ENCODE data around the gene CA10.

Gene CA10

DNA sequence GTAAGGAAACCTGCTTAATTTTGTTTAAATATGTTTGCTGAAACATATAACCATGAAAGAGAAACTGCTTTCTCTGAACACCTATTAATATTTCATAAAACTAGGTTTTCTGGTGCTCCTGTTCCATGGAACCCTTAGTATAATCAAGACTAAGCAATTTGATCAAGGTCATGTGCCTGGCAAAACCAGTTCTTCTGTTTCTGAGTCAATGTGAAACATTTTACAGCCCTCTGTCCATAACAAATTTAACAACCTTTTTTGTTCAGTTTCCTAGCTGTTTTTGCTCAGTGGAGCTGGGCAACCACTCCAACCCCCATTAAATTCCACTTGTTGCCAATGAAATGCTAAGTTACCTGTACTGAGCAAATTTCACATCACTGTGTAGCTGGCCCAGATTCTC is 344.0 kb downstream of the CA10 start:
- Histone ChIP-seq H3K4me1 (ENCODE audit: control insufficient read depth, insufficient read depth, low read length) (no peaks in the 10 kb centered on the region), H3K36me3 (ENCODE audit: control insufficient read depth, insufficient read depth, low read length) (no peaks in the 10 kb centered on the region), H3K4me3 (ENCODE audit: low read length) (no peak overlapping the region), H3K9ac (ENCODE audit: low read length) (no peak overlapping the region), H3K27ac (ENCODE audit: low read depth, low read length) (no peak overlapping the region), H3K27me3 (ENCODE audit: control insufficient read depth, insufficient read depth, low read length) (no peaks in the 10 kb centered on the region)

DNA sequence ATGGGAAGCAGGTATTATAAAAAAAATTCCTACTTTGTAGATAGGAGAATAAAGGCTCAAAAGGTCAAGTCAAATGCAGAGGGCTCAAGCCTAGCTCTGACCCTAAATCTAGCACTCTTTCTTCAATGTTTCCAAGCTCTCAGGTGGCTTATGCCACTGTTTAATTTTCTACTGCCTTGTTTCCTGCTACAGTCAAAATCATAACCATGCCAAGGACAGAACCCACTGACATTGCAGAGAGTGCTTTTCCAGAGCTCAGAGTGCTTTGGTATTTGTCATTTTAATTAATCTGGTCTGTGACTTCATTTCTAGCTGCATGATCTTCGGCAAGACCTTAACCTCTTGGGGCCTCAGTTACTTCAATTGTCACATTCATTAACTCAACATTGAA is 344.7 kb downstream of the CA10 start:
- no peak overlapping the region for H3K9ac ChIP-seq (ENCODE audit: low read length)
- H3K27ac ChIP-seq (ENCODE audit: low read depth, low read length) = no peak overlapping the region
- no peaks in the 10 kb centered on the region for H3K36me3 ChIP-seq (ENCODE audit: control insufficient read depth, insufficient read depth, low read length)
- no peak overlapping the region for H3K4me3 ChIP-seq (ENCODE audit: low read length)
- H3K4me1 ChIP-seq (ENCODE audit: control insufficient read depth, insufficient read depth, low read length) = no peaks in the 10 kb centered on the region
- no peaks in the 10 kb centered on the region for H3K27me3 ChIP-seq (ENCODE audit: control insufficient read depth, insufficient read depth, low read length)

DNA sequence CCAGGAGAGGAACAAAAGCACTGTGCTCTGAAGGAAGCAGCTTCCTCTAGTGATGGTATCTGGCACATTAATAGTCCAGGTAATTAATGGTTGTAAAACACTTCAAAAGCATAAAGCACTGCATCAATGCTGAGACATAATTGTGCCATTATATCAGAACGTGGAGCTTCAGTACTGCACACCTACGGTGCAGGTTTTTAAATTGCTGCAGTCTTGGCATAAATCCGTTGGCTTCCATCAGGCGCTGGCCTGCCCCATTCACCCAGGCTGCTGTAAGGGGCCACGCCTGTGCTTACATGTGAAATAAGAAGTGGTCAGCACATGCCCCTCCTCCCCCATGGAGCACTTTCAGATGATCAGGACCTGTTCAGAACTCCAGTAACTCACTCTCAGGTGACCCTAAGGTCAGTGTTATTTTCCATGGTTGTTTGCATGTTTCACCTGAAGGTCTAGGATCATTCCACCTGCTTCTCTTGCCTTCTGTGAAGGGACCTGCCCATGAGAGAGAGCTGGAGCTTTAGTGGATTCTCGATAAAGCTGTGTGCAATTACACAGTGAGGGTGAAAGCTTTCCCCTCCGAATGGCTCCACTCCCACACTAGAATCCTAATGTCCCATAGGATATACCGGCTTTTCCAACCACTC is 345.3 kb downstream of the CA10 start:
- Histone ChIP-seq H3K4me3 (ENCODE audit: low read length) (no peak overlapping the region), H3K4me1 (ENCODE audit: control insufficient read depth, insufficient read depth, low read length) (no peaks in the 10 kb centered on the region), H3K36me3 (ENCODE audit: control insufficient read depth, insufficient read depth, low read length) (no peaks in the 10 kb centered on the region), H3K9ac (ENCODE audit: low read length) (no peak overlapping the region), H3K27ac (ENCODE audit: low read depth, low read length) (no peak overlapping the region), H3K27me3 (ENCODE audit: control insufficient read depth, insufficient read depth, low read length) (no peaks in the 10 kb centered on the region)

DNA sequence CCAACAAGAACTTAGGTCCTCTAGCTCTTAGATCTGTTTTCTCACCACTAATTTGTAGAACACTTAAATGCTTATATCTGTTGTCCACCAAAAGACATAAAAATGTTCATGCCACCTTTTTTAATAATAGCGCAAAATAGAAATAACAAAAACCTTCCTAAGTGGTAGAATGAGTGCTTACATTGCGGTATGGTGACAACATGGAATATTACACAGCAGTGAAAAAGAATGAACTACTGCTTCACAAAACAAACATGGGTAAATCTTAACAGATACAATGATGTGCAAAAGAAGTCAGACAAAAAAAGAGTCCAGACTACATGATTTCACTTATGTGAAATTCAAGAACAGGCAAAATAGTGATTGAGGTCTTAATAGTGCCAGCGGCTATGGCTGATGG is 351.1 kb downstream of the CA10 start:
- no peaks in the 10 kb centered on the region for H3K27me3 ChIP-seq (ENCODE audit: control insufficient read depth, insufficient read depth, low read length)
- H3K36me3 ChIP-seq (ENCODE audit: control insufficient read depth, insufficient read depth, low read length) = no peaks in the 10 kb centered on the region
- H3K9ac ChIP-seq (ENCODE audit: low read length) = no peak overlapping the region
- H3K4me3 ChIP-seq (ENCODE audit: low read length) = no peak overlapping the region
- H3K27ac ChIP-seq (ENCODE audit: low read depth, low read length) = no peak overlapping the region
- H3K4me1 ChIP-seq (ENCODE audit: control insufficient read depth, insufficient read depth, low read length) = no peaks in the 10 kb centered on the region

DNA sequence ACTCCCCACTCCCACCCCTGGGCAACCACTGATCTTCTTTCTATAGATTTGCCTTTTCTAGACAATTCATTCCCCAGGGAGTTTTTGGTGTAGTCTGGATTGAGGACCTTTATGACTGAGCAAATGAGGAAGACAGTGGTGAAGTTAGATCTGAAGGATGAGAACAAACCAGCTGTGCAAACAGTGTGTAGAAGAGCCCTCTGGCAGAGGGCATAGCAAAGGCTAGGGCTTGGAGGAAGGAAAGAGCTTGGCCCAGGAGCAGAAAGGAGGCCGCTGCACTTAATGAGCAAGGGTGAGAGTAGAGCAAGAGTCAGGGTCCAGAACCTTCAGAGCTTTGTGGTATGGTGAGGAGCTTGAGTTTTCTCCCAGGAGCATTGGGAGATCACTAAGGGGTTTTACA is 352.7 kb downstream of the CA10 start:
- no peaks in the 10 kb centered on the region for H3K36me3 ChIP-seq (ENCODE audit: control insufficient read depth, insufficient read depth, low read length)
- H3K4me3 ChIP-seq (ENCODE audit: low read length) = no peak overlapping the region
- no peak overlapping the region for H3K9ac ChIP-seq (ENCODE audit: low read length)
- H3K4me1 ChIP-seq (ENCODE audit: control insufficient read depth, insufficient read depth, low read length) = no peaks in the 10 kb centered on the region
- no peaks in the 10 kb centered on the region for H3K27me3 ChIP-seq (ENCODE audit: control insufficient read depth, insufficient read depth, low read length)
- no peak overlapping the region for H3K27ac ChIP-seq (ENCODE audit: low read depth, low read length)

DNA sequence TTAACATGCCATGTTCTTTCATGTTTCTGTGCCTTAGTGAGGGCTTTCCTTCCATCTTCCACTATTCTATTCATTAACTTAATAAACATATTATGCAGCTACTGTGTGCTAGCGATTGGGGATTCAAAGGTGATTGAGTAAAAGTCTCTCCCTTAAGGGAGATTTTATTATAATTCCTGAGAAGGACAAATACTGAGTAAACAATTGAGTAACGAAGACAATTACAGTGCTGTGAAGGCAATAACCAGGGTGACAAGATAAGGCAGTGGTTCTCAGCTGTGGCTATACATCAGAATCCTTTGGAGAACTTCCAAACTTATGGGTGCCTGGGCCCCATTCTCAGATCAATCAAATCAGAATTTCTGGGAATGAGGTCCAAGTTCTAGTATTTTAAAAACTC is 353.3 kb downstream of the CA10 start:
- no peaks in the 10 kb centered on the region for H3K4me1 ChIP-seq (ENCODE audit: control insufficient read depth, insufficient read depth, low read length)
- H3K9ac ChIP-seq (ENCODE audit: low read length) = no peak overlapping the region
- no peak overlapping the region for H3K27ac ChIP-seq (ENCODE audit: low read depth, low read length)
- no peaks in the 10 kb centered on the region for H3K36me3 ChIP-seq (ENCODE audit: control insufficient read depth, insufficient read depth, low read length)
- H3K27me3 ChIP-seq (ENCODE audit: control insufficient read depth, insufficient read depth, low read length) = no peaks in the 10 kb centered on the region
- H3K4me3 ChIP-seq (ENCODE audit: low read length) = no peak overlapping the region

DNA sequence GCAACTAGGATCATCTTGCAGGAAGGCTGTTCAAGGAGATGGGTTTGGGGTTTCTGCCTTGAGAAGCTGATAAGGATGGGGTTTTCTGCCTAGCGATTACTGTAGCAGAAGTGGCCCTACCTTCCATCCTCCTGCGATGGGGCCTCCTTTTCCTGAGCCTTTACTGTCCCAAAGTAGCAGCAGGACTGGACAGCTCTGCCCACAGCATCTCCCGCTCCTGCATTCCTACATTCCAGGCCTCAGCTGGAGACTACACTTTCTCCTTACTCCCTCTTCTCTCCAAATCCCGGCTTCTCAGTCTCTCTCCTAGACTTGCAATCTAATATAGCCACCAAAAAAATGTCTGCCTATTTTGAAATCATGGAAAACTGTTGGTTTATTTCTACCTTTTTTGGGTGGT is 355.4 kb downstream of the CA10 start:
- Histone ChIP-seq H3K27me3 (ENCODE audit: control insufficient read depth, insufficient read depth, low read length) (no peaks in the 10 kb centered on the region), H3K9ac (ENCODE audit: low read length) (no peak overlapping the region), H3K4me3 (ENCODE audit: low read length) (no peak overlapping the region), H3K36me3 (ENCODE audit: control insufficient read depth, insufficient read depth, low read length) (no peaks in the 10 kb centered on the region), H3K27ac (ENCODE audit: low read depth, low read length) (no peak overlapping the region), H3K4me1 (ENCODE audit: control insufficient read depth, insufficient read depth, low read length) (no peaks in the 10 kb centered on the region)

DNA sequence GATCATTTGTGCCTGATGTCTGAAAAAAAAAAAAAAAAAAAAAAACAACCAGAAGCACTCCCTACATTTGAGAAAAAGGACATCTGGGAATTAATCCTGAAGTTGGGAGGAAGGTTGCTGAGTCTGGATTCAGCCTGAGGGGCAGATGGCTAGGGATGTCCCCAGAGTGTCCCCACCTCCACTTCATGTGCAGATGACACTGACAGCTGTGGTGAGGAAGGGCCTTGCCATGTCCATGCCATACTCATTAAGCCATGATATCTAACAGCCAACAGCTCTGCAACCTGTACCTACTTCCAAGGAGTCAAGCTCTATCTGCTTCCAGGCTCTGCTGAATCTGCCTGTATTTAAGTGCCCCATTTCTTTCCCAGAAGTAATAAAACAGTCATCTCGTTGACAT is 356.0 kb downstream of the CA10 start:
- H3K27me3 ChIP-seq (ENCODE audit: control insufficient read depth, insufficient read depth, low read length) = no peaks in the 10 kb centered on the region
- no peak overlapping the region for H3K27ac ChIP-seq (ENCODE audit: low read depth, low read length)
- H3K4me1 ChIP-seq (ENCODE audit: control insufficient read depth, insufficient read depth, low read length) = no peaks in the 10 kb centered on the region
- H3K36me3 ChIP-seq (ENCODE audit: control insufficient read depth, insufficient read depth, low read length) = no peaks in the 10 kb centered on the region
- no peak overlapping the region for H3K9ac ChIP-seq (ENCODE audit: low read length)
- H3K4me3 ChIP-seq (ENCODE audit: low read length) = no peak overlapping the region

DNA sequence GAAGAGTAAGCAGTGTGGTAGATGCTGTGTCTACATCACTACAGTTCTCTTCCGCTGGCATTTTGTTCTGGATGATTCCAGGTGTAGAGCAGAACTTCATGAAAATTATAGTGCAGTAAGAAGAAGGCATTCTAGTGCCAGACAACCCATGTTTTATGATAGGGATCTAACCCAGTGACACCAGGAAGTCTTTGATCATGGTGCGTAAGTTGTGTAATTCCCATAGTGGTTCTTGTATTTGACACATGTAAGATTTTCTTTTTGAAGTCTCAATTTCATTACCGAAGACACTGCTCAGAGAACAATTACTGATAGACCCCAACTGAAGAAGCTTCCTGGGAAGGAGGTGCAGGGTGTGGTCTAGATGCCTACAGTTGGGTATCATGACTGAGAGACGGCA is 356.9 kb downstream of the CA10 start:
- Histone ChIP-seq H3K36me3 (ENCODE audit: control insufficient read depth, insufficient read depth, low read length) (no peaks in the 10 kb centered on the region), H3K4me1 (ENCODE audit: control insufficient read depth, insufficient read depth, low read length) (no peaks in the 10 kb centered on the region), H3K4me3 (ENCODE audit: low read length) (no peak overlapping the region), H3K27ac (ENCODE audit: low read depth, low read length) (no peak overlapping the region), H3K27me3 (ENCODE audit: control insufficient read depth, insufficient read depth, low read length) (no peaks in the 10 kb centered on the region), H3K9ac (ENCODE audit: low read length) (no peak overlapping the region)

DNA sequence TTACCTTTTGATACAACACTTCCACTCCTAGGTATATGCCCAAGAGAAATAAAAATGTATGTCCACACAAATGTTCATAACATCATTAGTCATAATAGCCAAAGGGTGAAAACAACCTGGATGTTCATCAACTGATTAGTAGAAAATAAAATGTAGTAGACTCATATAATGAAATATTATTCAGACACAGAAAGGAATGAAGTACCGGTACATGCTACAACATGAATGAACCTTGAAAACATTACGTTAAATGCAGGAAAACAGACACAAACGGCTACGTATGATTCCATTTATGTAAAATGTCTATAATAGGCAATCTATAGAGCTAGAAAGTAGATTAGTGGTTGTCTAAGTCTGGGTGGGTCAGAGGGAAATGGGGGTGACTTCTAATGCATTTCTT is 358.5 kb downstream of the CA10 start:
- H3K36me3 ChIP-seq (ENCODE audit: control insufficient read depth, insufficient read depth, low read length) = no peaks in the 10 kb centered on the region
- no peak overlapping the region for H3K9ac ChIP-seq (ENCODE audit: low read length)
- H3K27me3 ChIP-seq (ENCODE audit: control insufficient read depth, insufficient read depth, low read length) = no peaks in the 10 kb centered on the region
- no peaks in the 10 kb centered on the region for H3K4me1 ChIP-seq (ENCODE audit: control insufficient read depth, insufficient read depth, low read length)
- H3K27ac ChIP-seq (ENCODE audit: low read depth, low read length) = no peak overlapping the region
- no peak overlapping the region for H3K4me3 ChIP-seq (ENCODE audit: low read length)

DNA sequence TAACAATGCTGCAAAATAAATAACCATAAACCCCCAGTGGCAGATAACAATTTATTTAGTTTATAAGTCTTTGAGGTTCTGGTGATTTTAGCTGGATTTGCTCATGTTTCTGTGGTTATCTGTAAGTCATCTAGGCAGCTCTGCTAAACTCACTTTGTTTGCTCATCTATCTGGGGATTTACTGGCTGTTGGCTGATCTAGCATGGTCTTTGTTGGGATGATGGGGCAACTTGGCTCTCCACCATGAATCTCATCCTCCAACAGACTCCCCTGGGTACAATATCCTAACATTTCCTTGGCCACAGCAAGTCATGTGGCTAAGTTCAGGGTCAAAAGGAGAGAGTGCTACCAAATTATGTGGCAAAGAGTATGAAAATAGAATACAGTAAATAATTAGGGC is 359.3 kb downstream of the CA10 start:
- no peak overlapping the region for H3K27ac ChIP-seq (ENCODE audit: low read depth, low read length)
- no peaks in the 10 kb centered on the region for H3K27me3 ChIP-seq (ENCODE audit: control insufficient read depth, insufficient read depth, low read length)
- H3K36me3 ChIP-seq (ENCODE audit: control insufficient read depth, insufficient read depth, low read length) = no peaks in the 10 kb centered on the region
- H3K4me3 ChIP-seq (ENCODE audit: low read length) = no peak overlapping the region
- H3K4me1 ChIP-seq (ENCODE audit: control insufficient read depth, insufficient read depth, low read length) = no peaks in the 10 kb centered on the region
- H3K9ac ChIP-seq (ENCODE audit: low read length) = no peak overlapping the region

DNA sequence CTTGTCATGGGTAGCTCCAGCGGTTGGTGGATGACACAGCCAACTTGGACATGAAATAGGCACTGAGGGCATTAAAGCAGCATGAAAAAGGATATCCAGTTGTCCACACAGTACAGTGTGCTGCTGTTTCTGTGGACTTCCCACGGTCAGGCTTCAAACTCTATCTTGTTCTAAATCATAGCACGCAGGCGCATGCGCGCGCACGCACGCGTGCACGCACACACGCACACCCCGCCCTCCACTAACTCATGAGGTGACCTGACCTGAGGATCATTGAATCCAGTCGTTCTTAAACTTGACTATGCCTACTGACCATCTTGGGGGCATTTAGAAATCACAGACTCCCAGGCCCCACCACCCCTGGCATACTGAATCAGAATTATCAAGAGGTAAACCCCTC is 361.4 kb downstream of the CA10 start:
- H3K9ac ChIP-seq (ENCODE audit: low read length) = no peak overlapping the region
- no peaks in the 10 kb centered on the region for H3K4me1 ChIP-seq (ENCODE audit: control insufficient read depth, insufficient read depth, low read length)
- no peak overlapping the region for H3K27ac ChIP-seq (ENCODE audit: low read depth, low read length)
- H3K4me3 ChIP-seq (ENCODE audit: low read length) = no peak overlapping the region
- no peaks in the 10 kb centered on the region for H3K36me3 ChIP-seq (ENCODE audit: control insufficient read depth, insufficient read depth, low read length)
- H3K27me3 ChIP-seq (ENCODE audit: control insufficient read depth, insufficient read depth, low read length) = no peaks in the 10 kb centered on the region

DNA sequence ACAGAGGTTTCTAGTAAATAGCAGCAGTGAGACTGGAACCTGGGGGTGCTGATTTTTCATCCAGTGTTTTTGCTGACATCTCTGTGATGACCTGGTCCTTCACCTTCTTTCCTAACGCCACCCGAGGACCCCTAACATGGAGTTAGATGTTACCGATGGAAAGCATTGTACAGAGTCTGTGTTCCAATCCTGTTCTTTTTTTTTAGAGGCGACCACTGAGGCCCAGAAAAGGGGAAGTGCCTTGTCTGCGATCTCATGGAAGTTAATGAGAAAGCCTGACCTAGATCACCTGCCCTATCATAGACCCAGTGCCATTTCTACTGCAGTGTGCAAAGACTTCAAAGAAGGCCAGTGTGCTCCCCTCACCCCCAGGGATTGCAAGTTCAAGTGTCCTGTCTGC is 362.5 kb downstream of the CA10 start:
- H3K4me1 ChIP-seq (ENCODE audit: control insufficient read depth, insufficient read depth, low read length) = no peaks in the 10 kb centered on the region
- no peak overlapping the region for H3K9ac ChIP-seq (ENCODE audit: low read length)
- H3K36me3 ChIP-seq (ENCODE audit: control insufficient read depth, insufficient read depth, low read length) = no peaks in the 10 kb centered on the region
- no peaks in the 10 kb centered on the region for H3K27me3 ChIP-seq (ENCODE audit: control insufficient read depth, insufficient read depth, low read length)
- no peak overlapping the region for H3K27ac ChIP-seq (ENCODE audit: low read depth, low read length)
- no peak overlapping the region for H3K4me3 ChIP-seq (ENCODE audit: low read length)
